H1 (cell line): ENCODE data around the gene E2F8. TPM values are rescaled to one million over a fixed set of nuclear protein-coding genes. Genes with fewer than 3 reads are reported as not detected.

Experiments
- HDAC2 ChIP-seq, 2 experiments: fragments of 300-600 bp in 1 of 2; sonication (generic) in 1 of 2; IDR thresholded peaks; 2 replicates each; pipeline ENCODE4 v1.6.1; 2011 to 2012; ENCODE audit warnings: low read depth in 2 of 2, low read length in 2 of 2, mild to moderate bottlenecking in 2 of 2, moderate library complexity in 2 of 2, borderline replicate concordance in 1 of 2, inconsistent platforms in 1 of 2
- RAD21 ChIP-seq, 2 experiments: IDR thresholded peaks in 1 of 2; conservative IDR thresholded peaks in 1 of 2; 2 replicates each; pipeline ENCODE4 v1.6.1; 2011; ENCODE audit warnings: low read depth in 2 of 2, low read length in 2 of 2, improper control_type of control experiment in 1 of 2, inconsistent platforms in 1 of 2, mild to moderate bottlenecking in 1 of 2, moderate library complexity in 1 of 2
- polyA plus RNA-seq, 7 experiments: library from polyadenylated mRNA; depleted of rRNA in 3 of 7; stranded (reverse) in 5 of 7; unstranded in 2 of 7; fragments of >200 nt in 5 of 7; fragments of 200-250 nt in 2 of 7; gene quantifications; 1 replicate in 5 of 7; 2 replicates in 1 of 7; 4 replicates in 1 of 7; pipeline versions ENCODE4 v1.2.1 to v1.2.3, GENCODE V29; 2011 to 2013; ENCODE audit warnings: missing spikeins in 2 of 7, mixed read lengths in 2 of 7
- total RNA-seq: library from RNA; stranded (reverse); fragmentation: NEBNext Ultra II Directional; extraction: Animal tissue kit (Norgen Biotek cat#: 25700); gene quantifications from 2 replicates; pipeline ENCODE4 v1.2.1, GENCODE V29; 2021

Gene E2F8
- total and polyA plus RNA-seq, 2 of the 8 experiments (the other 6 are each of a cell fraction or from before 2014, with no cell fraction given): 5.4 to 11.4 TPM

DNA sequence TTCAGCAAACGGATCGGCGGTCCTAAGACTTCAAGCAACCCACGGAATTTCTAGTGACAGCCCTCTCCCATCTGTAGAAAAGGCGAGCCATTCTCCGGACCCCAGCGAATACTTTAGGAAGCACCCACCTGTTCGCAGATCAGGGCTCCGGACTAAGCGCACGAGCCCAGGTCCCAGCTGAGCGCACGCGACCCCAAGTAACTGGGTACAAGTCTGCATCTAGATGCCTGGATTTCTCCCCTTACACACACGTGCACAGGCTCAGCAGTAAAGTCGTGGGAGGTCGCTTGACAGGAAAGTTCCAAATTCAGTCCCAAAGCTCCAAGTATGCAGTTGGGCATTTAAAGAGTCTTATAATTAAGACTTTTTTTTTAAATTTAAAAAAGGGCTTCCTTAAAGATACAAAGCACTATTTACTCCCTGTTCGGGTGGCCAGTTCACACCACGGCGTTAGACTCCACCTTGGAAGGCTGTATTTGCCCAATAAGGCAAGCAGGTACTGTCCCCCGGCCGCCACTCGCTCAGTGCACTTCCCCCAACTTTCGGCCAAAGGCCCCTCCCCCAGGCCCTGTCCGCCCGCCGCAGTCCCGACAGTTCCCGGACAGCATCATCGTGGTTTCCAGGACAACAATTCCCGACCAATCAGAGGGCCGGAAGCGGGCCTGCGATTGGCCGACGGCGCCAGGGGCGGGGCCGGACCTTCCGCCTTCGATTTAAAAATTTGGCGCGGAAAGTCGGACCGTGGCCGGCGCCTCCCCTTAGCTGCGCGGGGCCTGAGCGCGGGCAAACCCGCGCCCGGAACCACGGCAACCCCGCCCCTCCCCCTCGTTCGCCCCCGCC is at the start of gene E2F8 (continued):
- TF ChIP-seq RAD21 (IDR thresholded peaks at IDR 0.05 in 1 of 2, conservative IDR thresholded peaks at IDR 0.05 in 1 of 2; ENCODE audit: low read depth in 2 of 2, low read length in 2 of 2): no peak
- TF ChIP-seq HDAC2 (IDR thresholded peaks at IDR 0.05; ENCODE audit: borderline replicate concordance in 1 of 2, low read depth in 2 of 2, low read length in 2 of 2): peak in 1 of 2 experiments; percentile 21; a peak in 1 of 4 replicates
